Fibroblast of the conjunctiva (primary cell): ENCODE data around the gene TTYH1.
"Not testable (repeated sequence)": the region's sequence is repeated elsewhere in the genome, so short reads cannot be mapped to it uniquely, and the experiment has no call there.

Source experiments
- DNase-seq: peaks from one replicate; pipeline ENCODE4 v3.0.0-alpha.2; 2010; ENCODE audit warnings: low read depth

The TTYH1 gene

GRCh38 chr19:54444737-54445136, 29.5 kb downstream of the TTYH1 start:
- no peak for DNase-seq

- DNase-seq: not testable (repeated sequence)
These were observed 31.1 kb downstream of the TTYH1 start for GRCh38 chr19:54446349-54446748.

- DNase-seq: no peak
These were observed 32.9 kb downstream of the TTYH1 start for GRCh38 chr19:54448040-54448773.

- peak; percentile 96 for DNase-seq
These were observed 33.8 kb downstream of the TTYH1 start, which contains the start of gene LENG8 for GRCh38 chr19:54448774-54449700. LENG8 (plus strand) TSS chr19:54449199; CDS start chr19:54451345, 2,146 bp downstream.

GRCh38 chr19:54449701-54450069, 34.4 kb downstream of the TTYH1 start:
- no peak for DNase-seq

GRCh38 chr19:54451331-54451871, 36.1 kb downstream of the TTYH1 start:
- no peak for DNase-seq

- DNase-seq: no peak
These were observed 36.7 kb downstream of the TTYH1 start for GRCh38 chr19:54451997-54452396.

GRCh38 chr19:54452626-54453025, 37.4 kb downstream of the TTYH1 start:
- DNase-seq: no peak

- DNase-seq: no peak
These were observed 38.9 kb downstream of the TTYH1 start for GRCh38 chr19:54453921-54454780.

GRCh38 chr19:54454781-54455675, 39.8 kb downstream of the TTYH1 start:
- no peak for DNase-seq

- no peak for DNase-seq
These were observed 40.6 kb downstream of the TTYH1 start for GRCh38 chr19:54455786-54456422.

- no peak for DNase-seq
These were observed 41.4 kb downstream of the TTYH1 start for GRCh38 chr19:54456423-54457373.

GRCh38 chr19:54457773-54458647, 42.7 kb downstream of the TTYH1 start:
- no peak for DNase-seq

GRCh38 chr19:54458648-54459281, 43.5 kb downstream of the TTYH1 start:
- no peak for DNase-seq

GRCh38 chr19:54459282-54460229, 44.3 kb downstream of the TTYH1 start:
- no peak for DNase-seq

- no peak for DNase-seq
These were observed 45.2 kb downstream of the TTYH1 start for GRCh38 chr19:54460230-54461005.
